OCI-LY3 (cell line): ENCODE results near the gene CFAP46.

Experiments used
- H2AFZ ChIP-seq: fragments of 200-600, 300-600 bp; shearing (Covaris generic); 2 replicates; pipeline ENCODE4 v1.6.0; 2014; ENCODE audit warnings: antibody characterized with exemption, low read depth, low read length
- H3K27ac ChIP-seq: fragments of 200-600, 300-600 bp; sonication (generic); 2 replicates; pipeline ENCODE4 v1.5.1; 2014; ENCODE audit warnings: mild to moderate bottlenecking, low read length, moderate library complexity, mixed read lengths
- H3K27me3 ChIP-seq: fragments of 200-600, 300-600 bp; sonication (generic); 2 replicates; pipeline ENCODE4 v1.6.1; 2014; ENCODE audit warnings: low read depth, low read length, mixed read lengths
- H3K36me3 ChIP-seq: fragments of 200-600, 300-600 bp; sonication (generic); replicated peaks from 2 replicates; pipeline ENCODE3; 2014; ENCODE audit warnings: low read depth, low read length, mixed read lengths
- H3K4me1 ChIP-seq: fragments of 300-600, 200-600 bp; sonication (generic); 2 replicates; pipeline ENCODE4 v1.6.1; 2014; ENCODE audit warnings: low read length, mixed read lengths
- H3K4me2 ChIP-seq: fragments of 200-600, 300-600 bp; sonication (generic); 2 replicates; pipeline ENCODE4 v1.6.1; 2014; ENCODE audit warnings: low read length, mixed read lengths
- H3K4me3 ChIP-seq: fragments of 300-600, 200-600 bp; sonication (generic); 2 replicates; pipeline ENCODE4 v1.5.1; 2014; ENCODE audit warnings: antibody characterized with exemption, mild to moderate bottlenecking, low read length, moderate library complexity
- H3K79me2 ChIP-seq: fragments of 300-600, 200-600 bp; shearing (Covaris generic); 2 replicates; pipeline ENCODE4 v1.6.1; 2014; ENCODE audit warnings: mild to moderate bottlenecking, low read length, mixed read lengths
- H3K9ac ChIP-seq: fragments of 300-600, 200-600 bp; shearing (Covaris generic); 2 replicates; pipeline ENCODE4 v1.6.0; 2014; ENCODE audit warnings: mild to moderate bottlenecking, low read length, moderate library complexity
- H3K9me3 ChIP-seq: fragments of 200-600, 300-600 bp; shearing (Covaris generic); 2 replicates; pipeline ENCODE4 v1.6.1; 2014; ENCODE audit warnings: low read length, mixed read lengths; ENCODE audit not compliant: insufficient read depth
- H4K20me1 ChIP-seq: fragments of 200-600, 300-600 bp; sonication (generic); 2 replicates; pipeline ENCODE4 v1.6.1; 2016; ENCODE audit warnings: low read length, mixed read lengths; ENCODE audit not compliant: insufficient read depth
- EZH2phosphoT487 ChIP-seq: fragments of 200-600 bp; shearing (Covaris generic); IDR thresholded peaks from 2 replicates; pipeline ENCODE4 v1.6.1; 2018; ENCODE audit warnings: antibody characterized with exemption, mixed run types, low read depth
- TF ChIP-seq, protein P1 (sequence below): fragments of 200-600, 300-600 bp; sonication (generic); IDR thresholded peaks from 2 replicates; pipeline ENCODE4 v1.5.1; 2014; ENCODE audit warnings: antibody characterized with exemption, low read length, low read depth

CFAP46 gene

DNA sequence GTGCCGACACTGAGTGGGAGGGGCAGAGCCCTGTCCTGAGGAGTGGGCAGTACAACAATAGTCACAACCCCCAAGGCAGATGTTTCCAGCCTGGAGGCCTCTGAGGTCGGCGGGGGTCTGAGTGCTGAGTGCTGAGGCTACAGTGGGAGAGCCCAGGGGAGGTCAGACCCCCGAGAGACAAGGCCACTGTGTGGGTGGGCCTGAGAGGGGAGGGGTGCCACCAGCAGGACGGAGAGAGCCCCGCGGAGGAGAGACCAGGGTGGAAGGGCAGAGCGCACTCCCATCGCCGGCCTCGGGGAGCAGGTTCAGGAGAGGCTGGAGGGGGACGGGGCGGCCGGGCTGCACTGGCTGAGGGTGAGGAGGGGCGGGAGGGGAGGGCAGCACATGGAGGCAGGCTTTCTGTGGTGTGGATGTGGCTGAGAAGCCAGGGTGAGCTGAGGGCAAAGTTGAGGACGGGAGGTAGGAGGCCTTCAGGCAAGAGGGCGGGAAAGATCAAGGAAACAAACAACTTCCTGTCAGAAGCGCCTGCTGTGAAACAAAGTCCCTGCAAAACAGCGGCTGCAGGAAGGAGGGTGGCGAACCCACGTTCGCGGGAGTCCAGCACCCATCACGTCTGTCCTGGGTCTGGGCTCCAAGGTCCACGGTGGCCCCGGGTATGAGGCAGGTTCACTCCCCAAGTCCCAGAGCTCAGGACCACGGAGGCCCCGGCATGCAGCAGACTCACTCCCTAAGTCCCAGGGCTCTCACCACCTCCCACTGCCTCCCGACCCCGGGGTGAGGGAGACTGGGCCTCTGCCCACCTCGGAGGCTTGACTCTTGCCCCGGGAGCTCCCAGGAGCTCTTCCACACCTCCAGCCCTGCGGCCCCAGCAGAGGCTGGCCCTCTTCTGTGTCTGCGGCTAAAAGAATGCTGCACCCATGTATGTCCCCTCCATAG lies 79.6 kb downstream of the CFAP46 start:
- H3K79me2 ChIP-seq, result no peaks in the 10 kb centered on the region
- H3K36me3 ChIP-seq, result no peaks in the 10 kb centered on the region
- H3K4me3 ChIP-seq, result no peak overlapping the region
- H3K27me3 ChIP-seq, result no peaks in the 10 kb centered on the region
- H3K4me2 ChIP-seq, result no peak overlapping the region
- H3K27ac ChIP-seq, result no peak overlapping the region
- no peak overlapping the region for H2AFZ ChIP-seq
- TF ChIP-seq, protein P1, sequence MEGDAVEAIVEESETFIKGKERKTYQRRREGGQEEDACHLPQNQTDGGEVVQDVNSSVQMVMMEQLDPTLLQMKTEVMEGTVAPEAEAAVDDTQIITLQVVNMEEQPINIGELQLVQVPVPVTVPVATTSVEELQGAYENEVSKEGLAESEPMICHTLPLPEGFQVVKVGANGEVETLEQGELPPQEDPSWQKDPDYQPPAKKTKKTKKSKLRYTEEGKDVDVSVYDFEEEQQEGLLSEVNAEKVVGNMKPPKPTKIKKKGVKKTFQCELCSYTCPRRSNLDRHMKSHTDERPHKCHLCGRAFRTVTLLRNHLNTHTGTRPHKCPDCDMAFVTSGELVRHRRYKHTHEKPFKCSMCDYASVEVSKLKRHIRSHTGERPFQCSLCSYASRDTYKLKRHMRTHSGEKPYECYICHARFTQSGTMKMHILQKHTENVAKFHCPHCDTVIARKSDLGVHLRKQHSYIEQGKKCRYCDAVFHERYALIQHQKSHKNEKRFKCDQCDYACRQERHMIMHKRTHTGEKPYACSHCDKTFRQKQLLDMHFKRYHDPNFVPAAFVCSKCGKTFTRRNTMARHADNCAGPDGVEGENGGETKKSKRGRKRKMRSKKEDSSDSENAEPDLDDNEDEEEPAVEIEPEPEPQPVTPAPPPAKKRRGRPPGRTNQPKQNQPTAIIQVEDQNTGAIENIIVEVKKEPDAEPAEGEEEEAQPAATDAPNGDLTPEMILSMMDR, result no peak
- no peak for TF ChIP-seq EZH2phosphoT487
- H4K20me1 ChIP-seq, result no peaks in the 10 kb centered on the region
- H3K9ac ChIP-seq, result no peak overlapping the region
- H3K9me3 ChIP-seq, result no peaks in the 10 kb centered on the region
- no peaks in the 10 kb centered on the region for H3K4me1 ChIP-seq

DNA sequence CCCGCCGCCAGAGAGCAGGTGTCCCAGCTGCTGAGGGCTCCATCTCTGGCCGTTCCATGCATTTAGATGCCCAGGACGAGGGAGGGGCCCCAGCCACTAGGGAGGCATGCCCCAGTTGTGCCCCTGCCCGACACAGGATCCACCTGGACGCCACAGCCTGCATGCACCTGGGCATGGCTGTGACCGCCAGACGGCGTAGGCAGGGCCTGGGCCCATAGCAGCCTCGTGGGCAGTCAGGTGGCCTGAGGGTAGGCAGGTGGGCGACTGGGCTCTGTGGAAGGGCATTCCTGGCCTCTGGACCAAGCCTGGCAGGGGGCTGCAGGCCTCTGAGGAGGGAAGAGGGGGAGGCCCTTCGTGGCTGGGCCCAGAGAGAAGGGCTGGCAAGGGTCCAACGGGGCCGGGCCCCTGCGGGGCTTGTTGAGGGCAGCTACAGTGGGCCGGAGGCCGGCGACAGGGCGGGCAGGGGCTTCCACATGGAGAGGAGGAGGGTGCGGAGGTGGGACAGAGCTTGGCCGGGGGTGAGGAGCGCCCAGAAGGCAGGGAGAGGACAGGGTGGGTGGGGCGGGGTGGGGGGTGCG lies 80.4 kb downstream of the CFAP46 start:
- no peaks in the 10 kb centered on the region for H3K27me3 ChIP-seq
- no peak overlapping the region for H3K4me3 ChIP-seq
- H2AFZ ChIP-seq, result no peak overlapping the region
- H4K20me1 ChIP-seq, result no peaks in the 10 kb centered on the region
- no peak for TF ChIP-seq EZH2phosphoT487
- TF ChIP-seq, protein P1, result no peak
- no peaks in the 10 kb centered on the region for H3K4me1 ChIP-seq
- no peaks in the 10 kb centered on the region for H3K36me3 ChIP-seq
- H3K27ac ChIP-seq, result no peak overlapping the region
- H3K79me2 ChIP-seq, result no peaks in the 10 kb centered on the region
- no peak overlapping the region for H3K9ac ChIP-seq
- H3K4me2 ChIP-seq, result no peak overlapping the region
- H3K9me3 ChIP-seq, result no peaks in the 10 kb centered on the region

DNA sequence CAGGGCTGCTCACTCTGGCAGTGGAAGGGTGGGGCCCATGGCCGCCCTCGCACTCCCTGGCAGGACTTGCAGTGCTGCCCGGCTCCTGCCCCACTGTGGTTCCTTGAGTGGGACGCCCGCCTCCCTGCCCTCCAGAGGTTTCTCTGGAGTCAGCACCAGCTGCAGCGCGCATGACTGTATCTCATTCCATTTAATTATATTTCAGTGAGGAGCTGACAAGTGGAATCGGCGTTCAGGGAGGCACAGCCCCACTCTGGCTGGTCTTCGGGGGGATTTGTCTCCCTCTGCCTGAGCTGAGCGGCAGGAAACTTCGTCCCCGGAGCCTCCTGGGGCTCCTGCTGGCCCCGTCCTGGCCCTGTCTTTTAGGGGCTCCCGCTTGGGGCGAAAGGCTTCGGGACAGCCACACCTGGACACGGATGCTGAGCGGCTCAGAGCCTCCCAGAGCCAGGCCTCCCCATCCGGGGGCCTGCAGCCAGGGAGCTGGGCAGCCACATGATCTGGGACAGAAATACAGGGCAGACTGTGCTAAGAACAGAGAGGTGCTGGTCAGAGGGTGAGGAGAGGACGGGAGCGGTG lies 81.2 kb downstream of the CFAP46 start:
- Histone ChIP-seq H3K27ac (no peak overlapping the region), H3K4me3 (no peak overlapping the region), H2AFZ (no peak overlapping the region), H3K9ac (no peak overlapping the region), H3K4me2 (no peak overlapping the region), H3K79me2 (no peaks in the 10 kb centered on the region), H4K20me1 (no peaks in the 10 kb centered on the region), H3K9me3 (no peaks in the 10 kb centered on the region), H3K4me1 (no peaks in the 10 kb centered on the region), H3K36me3 (no peaks in the 10 kb centered on the region), H3K27me3 (no peaks in the 10 kb centered on the region)
- TF ChIP-seq, protein P1, result no peak
- TF ChIP-seq EZH2phosphoT487, result no peak

DNA sequence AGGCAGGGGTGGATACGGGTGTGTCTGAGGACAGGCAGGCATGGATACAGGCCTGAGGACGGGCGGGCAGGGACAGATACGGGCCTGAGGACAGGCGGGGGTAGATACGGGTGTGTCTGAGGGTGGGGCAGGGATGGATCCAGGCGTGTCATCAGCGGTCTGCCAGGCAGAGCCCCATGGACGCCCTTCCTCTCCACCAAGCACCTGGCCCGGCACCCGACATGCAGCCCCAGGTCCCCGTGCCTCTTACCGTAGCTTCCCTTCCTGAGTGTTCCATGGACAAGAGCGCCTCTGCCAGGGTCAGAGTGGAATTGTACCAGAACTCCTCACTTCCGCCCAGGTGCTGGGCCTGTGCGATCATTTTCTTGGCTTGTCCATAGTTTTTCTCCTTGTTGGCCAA lies 81.8 kb downstream of the CFAP46 start:
- H3K27me3 ChIP-seq, result no peaks in the 10 kb centered on the region
- no peak overlapping the region for H3K27ac ChIP-seq
- H3K4me2 ChIP-seq, result no peak overlapping the region
- H3K4me3 ChIP-seq, result no peak overlapping the region
- H3K79me2 ChIP-seq, result no peaks in the 10 kb centered on the region
- no peaks in the 10 kb centered on the region for H4K20me1 ChIP-seq
- no peak overlapping the region for H2AFZ ChIP-seq
- H3K4me1 ChIP-seq, result no peaks in the 10 kb centered on the region
- H3K36me3 ChIP-seq, result no peaks in the 10 kb centered on the region
- no peak overlapping the region for H3K9ac ChIP-seq
- H3K9me3 ChIP-seq, result no peaks in the 10 kb centered on the region
- TF ChIP-seq, protein P1, result no peak
- TF ChIP-seq EZH2phosphoT487, result no peak
